ENCODE measurements around the gene SNRNP35.

Gene SNRNP35

DNA sequence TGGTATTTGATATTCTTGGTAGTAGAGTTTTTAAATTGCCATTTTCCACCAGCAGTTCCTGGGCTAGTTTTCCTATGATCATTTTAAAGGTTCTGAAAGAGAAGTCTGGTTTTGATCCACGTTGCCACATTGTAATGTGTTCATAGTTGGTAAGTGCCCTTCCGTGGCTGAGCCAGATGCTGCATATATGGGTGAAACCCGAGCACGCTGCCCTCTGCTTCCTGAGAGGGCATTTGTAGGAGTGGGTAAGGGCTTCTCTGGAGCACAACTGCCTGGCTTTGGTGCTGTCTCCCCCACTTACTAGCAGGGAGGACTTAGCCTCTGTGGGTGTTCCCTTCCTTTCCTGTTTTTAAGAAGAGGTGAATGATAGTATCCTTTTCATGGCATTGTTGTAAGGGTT is 7.1 kb downstream of the SNRNP35 start:
- no peak overlapping the region for H3K4me3 ChIP-seq (ENCODE audit: low read length)
- TF ChIP-seq, protein P1, sequence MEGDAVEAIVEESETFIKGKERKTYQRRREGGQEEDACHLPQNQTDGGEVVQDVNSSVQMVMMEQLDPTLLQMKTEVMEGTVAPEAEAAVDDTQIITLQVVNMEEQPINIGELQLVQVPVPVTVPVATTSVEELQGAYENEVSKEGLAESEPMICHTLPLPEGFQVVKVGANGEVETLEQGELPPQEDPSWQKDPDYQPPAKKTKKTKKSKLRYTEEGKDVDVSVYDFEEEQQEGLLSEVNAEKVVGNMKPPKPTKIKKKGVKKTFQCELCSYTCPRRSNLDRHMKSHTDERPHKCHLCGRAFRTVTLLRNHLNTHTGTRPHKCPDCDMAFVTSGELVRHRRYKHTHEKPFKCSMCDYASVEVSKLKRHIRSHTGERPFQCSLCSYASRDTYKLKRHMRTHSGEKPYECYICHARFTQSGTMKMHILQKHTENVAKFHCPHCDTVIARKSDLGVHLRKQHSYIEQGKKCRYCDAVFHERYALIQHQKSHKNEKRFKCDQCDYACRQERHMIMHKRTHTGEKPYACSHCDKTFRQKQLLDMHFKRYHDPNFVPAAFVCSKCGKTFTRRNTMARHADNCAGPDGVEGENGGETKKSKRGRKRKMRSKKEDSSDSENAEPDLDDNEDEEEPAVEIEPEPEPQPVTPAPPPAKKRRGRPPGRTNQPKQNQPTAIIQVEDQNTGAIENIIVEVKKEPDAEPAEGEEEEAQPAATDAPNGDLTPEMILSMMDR (IDR thresholded peaks at IDR 0.05; ENCODE audit: insufficient read depth, low read depth, low read length, missing control alignments): no peak
- no peak for DNase-seq (ENCODE audit: low read depth)

DNA sequence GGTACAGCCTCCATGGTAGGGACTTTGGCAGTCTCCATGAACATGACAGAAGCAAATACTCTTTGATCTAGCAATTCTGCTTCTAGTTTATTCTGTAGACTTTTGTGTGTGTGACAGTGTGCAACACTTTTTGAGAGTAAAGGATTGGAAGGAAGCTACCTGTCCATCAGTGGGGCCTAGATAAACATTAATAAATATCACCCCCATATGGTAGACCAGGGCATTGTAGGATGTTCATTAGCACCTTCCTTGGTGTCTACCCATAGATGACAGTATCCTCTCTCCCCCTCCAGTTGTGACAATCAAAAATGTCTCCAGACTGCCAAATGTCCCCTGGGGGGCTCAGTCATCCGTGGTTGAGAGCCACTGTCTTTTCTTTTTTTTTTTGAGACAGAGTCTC is 10.8 kb downstream of the SNRNP35 start:
- TF ChIP-seq, protein P1 (IDR thresholded peaks at IDR 0.05; ENCODE audit: insufficient read depth, low read depth, low read length, missing control alignments): peak; percentile 14
- no peak for DNase-seq (ENCODE audit: low read depth)
- no peak overlapping the region for H3K4me3 ChIP-seq (ENCODE audit: low read length)

GRCh38 chr12:123469978-123470377 is 12.0 kb downstream of the SNRNP35 start:
- H3K4me3 ChIP-seq (ENCODE audit: low read length): no peak overlapping the region
- DNase-seq (ENCODE audit: low read depth): no peak
- TF ChIP-seq, protein P1 (IDR thresholded peaks at IDR 0.05; ENCODE audit: insufficient read depth, low read depth, low read length, missing control alignments): no peak

DNA sequence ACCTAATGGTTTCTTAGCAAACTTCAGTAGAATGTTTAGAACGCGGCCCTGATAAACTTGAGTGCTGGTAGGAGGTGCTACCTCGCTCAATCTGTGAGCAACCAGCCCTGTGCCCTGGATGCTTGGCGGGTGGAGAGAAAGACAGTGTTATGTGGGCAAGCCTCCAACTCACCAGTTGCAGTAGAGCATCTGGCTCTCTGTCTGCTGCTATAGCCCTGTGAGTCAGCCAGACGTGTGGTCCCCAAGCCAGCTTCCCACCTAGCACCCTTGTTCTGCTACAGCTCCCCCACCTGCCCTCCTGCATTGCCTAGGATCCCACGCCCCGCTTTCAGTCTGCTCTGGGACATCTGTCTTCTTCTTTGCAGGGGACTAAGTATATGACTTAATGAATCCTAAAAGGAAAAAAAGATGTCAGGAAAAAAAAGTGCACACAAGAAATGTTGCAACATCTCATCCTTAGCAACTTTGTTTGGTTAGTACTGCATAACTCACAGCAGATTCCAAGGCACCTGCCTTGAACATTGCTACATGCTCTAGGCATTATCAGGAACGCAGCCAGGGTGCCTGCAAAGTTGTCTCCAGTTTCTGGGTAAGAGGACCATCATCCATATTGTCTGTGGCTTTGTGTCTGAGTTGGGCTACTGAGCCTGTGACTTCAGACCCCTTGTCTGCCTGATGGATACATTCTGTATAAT is 13.6 kb downstream of the SNRNP35 start:
- TF ChIP-seq, protein P1 (IDR thresholded peaks at IDR 0.05; ENCODE audit: insufficient read depth, low read depth, low read length, missing control alignments): no peak
- no peak overlapping the region for H3K4me3 ChIP-seq (ENCODE audit: low read length)
- DNase-seq (ENCODE audit: low read depth): peak; percentile 40

- no peak for DNase-seq (ENCODE audit: low read depth)
- TF ChIP-seq, protein P1 (IDR thresholded peaks at IDR 0.05; ENCODE audit: insufficient read depth, low read depth, low read length, missing control alignments): no peak
- H3K4me3 ChIP-seq (ENCODE audit: low read length): no peak overlapping the region
Observed at GRCh38 chr12:123472438-123472849, 14.5 kb downstream of the SNRNP35 start.

GRCh38 chr12:123474485-123475245 is 16.7 kb downstream of the SNRNP35 start:
- no peak for DNase-seq (ENCODE audit: low read depth)
- TF ChIP-seq, protein P1 (IDR thresholded peaks at IDR 0.05; ENCODE audit: insufficient read depth, low read depth, low read length, missing control alignments): no peak
- no peak overlapping the region for H3K4me3 ChIP-seq (ENCODE audit: low read length)

Data from epithelial cell of esophagus (primary cell).